Measurements from ENCODE around the gene CMIP.

CMIP gene

DNA sequence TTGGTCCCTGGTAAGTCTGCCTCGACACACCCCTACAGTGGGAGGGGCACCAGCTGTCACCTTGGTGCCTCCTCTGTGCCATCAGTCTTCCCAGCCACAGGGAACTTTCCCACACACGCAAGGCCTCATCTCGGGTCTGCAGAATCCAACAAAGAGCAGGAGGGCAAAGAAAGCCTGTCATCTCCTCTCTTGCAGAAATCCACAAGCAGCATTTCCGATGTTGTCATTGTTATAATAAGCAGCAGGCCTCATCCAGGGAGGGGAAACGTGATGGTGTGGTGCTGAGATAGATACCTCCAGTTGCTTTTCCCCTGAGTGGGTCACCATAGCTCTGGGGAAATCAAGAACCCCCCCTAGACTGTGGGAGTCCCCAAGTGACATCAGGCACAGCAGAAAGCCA lies 110.4 kb downstream of the CMIP start:
- DNase-seq, result no peak

GRCh38 chr16:81555660-81556059 lies 111.1 kb downstream of the CMIP start:
- no peak for DNase-seq

DNA sequence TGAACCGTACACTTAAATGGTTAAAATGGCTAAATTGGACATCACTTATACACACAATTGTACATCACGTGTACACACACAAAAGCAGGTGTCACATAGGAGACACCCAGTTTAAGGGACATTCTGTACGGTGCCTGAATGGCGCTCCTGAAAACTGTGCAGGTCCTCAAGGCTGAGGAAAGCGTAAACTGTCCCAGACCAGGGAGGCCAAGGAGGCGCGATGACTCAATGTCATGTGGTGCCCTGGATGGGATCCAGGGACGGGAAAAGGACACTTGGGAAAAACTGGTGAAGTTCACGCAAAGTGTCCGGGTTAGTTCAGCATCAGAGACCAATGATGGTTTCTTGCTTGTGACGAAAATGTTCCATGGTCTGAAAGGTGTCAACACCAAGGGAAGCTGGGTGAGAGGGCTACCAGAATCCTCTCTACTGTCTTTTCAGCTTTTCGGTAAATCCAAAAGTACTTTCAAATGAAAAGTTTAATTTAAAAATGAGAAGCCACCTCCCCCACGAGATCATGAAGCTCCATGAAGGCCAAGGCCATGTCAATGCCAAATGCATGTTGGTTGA lies 112.2 kb downstream of the CMIP start:
- no peak for DNase-seq

- no peak for DNase-seq
Observed at GRCh38 chr16:81558077-81558443, 113.5 kb downstream of the CMIP start.

- no peak for DNase-seq
Observed at GRCh38 chr16:81558444-81559175, 114.0 kb downstream of the CMIP start.

GRCh38 chr16:81560979-81561657 lies 116.5 kb downstream of the CMIP start:
- DNase-seq, result no peak

- no peak for DNase-seq
Observed at GRCh38 chr16:81562174-81562849, 117.7 kb downstream of the CMIP start.

GRCh38 chr16:81562926-81563325 lies 118.3 kb downstream of the CMIP start:
- no peak for DNase-seq

DNA sequence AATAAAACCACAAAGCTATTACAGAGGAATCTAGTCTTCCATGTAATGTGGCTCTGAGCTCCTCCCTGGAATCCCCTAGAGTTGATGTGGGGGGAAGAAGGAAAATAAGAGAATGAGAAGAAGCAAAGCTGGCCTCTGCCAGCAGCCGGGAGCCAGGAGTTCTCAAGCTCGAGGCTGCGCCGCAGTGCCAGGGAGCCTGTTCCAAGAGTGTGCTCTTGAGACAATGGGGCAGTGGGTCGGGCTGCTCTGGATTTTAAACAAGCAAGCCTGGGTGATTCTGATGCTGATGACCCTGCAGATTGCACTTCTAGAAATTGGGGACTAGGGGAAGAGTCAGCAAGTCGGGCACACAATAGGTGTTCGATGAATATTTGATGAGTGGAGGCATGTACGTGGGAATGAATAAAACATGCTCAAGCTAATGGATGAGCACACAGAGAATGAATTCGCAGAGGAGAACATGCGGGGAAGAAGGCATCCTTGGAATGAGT lies 119.9 kb downstream of the CMIP start:
- no peak for DNase-seq

DNA sequence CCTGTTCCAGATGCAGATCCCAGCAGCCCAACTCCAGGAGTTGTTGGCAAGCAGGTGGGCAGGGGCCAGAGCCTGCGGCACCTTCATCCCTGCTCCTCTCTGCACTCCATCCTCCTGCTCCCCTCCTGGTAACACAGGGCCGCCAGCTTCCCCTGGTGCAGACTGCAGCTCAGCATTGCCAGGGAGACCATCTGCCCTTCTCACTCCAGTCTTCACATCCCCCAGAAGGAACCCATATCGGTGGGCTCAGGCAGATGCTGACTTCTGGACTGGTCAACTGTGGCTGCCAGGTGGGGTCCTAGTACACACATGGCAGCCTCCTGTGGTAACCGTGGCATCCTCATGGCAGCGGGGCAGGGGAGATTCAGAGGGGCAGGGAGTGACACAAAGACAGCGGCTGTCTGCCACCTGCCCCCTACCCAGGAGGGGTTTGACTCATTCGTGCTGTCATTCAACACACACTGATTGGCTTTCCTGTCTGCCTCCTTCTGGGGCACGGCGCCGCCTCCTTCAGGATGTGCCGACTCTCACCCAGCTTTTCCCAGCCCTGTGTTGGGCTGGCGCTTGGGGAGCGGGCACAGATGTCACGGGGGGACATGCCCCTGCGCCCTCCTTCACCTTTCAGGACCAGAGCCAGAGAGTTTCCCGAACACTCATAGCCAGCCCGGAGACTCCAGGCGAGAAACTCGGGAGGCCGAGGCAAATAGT lies 120.9 kb downstream of the CMIP start:
- DNase-seq, result no peak

GRCh38 chr16:81566086-81567007 lies 121.7 kb downstream of the CMIP start:
- DNase-seq, result no peak

DNA sequence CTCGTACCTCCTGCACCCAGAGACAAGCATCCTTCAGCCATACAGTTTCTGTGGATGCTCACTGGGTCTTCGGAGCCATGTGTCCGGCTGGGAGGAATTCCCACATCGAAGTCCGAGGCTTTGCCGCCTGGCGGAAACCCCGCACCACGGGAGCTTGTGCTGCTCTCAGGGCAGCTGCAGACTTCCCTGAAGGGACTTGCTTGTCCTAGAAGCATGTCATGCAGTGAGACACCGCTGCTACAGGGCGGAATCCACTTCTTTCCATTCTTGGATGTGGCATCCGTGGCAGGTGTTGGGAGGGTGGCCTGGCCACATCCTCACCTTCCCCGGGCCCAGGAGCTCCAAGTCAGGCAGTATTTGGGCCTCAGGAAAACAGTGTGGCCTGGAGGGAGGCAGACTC lies 122.5 kb downstream of the CMIP start:
- no peak for DNase-seq

DNA sequence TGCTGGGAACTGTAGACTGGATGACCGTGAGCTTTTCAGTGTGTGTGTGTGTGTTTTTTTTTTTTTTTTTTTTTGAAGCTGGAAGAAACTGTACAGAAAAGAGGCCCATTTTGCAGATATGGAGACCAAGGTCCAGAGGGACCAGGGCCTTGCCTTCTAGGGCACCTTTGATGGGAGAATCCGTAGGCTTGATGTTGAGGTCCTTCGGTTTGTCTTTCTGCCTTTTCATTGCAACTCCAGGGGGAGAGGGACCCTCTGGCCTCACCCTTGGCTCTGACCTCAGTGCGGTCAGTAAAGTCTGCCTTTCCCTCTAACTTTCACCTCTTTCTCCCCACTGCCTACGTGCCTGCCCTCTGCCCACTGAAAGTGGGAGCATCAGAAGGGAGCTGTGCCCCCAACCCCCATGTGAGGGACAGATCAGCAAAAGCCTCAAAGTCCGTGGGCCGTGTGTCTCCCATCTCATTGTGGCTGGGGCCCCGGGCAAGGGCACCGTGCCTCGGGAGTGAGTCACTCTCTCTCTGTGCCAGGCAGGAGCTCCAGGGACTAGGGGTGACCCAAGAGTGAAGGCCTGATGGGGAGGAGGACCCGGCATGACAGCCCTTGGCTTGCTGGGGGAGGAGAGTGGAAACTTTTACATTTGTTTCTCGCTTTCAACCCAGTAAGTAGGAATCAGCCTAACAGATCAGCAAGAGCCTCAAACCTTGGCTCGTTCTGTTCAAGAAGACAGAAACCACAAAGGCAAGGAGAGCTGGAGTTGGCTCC lies 123.6 kb downstream of the CMIP start:
- no peak for DNase-seq

DNA sequence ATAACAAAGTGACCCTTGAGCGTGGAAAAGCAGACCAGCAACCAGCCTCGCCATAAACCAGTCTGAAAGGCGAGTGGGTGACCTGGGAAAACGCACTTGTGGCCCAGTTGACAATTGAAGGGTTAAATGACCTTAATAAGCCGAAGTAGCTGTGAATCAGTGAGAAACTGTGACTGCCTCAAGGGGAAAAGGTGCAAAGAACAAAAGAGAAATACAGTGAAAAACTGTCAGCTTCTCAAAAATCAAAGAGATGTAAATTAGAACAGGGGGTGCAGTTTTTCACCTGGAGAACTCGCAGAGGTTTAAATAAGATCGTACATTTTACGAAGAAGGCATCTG lies 124.1 kb downstream of the CMIP start:
- DNase-seq, result no peak

GRCh38 chr16:81569361-81570034 lies 124.9 kb downstream of the CMIP start:
- DNase-seq, result no peak

- no peak for DNase-seq
Observed at GRCh38 chr16:81570151-81570846, 125.7 kb downstream of the CMIP start.

GRCh38 chr16:81571175-81571574 lies 126.6 kb downstream of the CMIP start:
- DNase-seq, result no peak

DNA sequence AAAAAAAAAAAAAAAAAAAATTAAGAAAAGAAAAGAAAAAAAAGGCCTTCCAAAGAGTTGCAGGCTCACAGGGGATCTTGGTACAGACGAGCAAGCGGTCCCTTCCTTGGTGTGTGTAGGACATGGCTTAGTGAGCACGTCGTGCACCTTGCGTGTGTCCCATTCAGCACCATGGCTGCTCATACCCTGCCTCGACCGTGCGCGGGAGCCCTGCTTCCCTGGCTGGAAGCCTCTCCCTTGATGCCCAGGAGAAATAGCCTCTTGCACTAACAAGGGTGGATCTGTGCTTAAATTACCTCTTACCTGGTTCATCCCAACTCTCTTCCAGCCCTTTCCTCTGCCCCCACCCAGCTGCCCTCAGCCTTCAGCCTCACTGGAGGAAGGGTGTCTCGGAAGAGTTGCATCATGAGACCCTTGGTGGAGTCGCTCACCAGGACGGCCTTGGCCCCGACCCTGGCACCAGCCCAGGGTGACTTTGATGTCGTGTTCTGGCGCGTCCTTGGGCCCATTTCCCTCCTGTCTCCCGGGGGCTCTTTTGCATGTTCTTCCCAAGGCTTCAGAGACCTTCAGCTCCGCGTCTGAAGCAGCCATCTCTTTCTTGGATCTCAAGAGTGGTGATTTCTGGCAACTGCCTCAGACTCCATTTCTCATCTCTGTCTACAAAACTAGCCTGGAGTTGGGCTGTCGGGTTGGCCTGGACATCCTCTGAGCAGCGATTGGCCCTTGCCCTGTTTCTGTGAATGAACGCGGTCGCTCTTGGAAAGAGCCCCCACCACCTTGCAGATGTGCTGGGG lies 127.2 kb downstream of the CMIP start:
- no peak for DNase-seq

All from NCI-H1694 (cell line).